OCI-LY1 (cell line): ENCODE measurements around the gene CNIH2.

Experiments used
- EZH2 ChIP-seq: fragments of 200-600 bp; sonication (generic), shearing (Covaris generic); IDR thresholded peaks from 2 replicates; pipeline ENCODE4 v1.8.0; 2017; ENCODE audit warnings: borderline replicate concordance, mixed run types, mild to moderate bottlenecking, antibody characterized with exemption, low read length, moderate library complexity, mixed read lengths
- TF ChIP-seq, protein P1 (sequence below): fragments of 200-600 bp; sonication (generic), shearing (Covaris generic); IDR thresholded peaks from 2 replicates; pipeline ENCODE4 v1.5.1; 2017; ENCODE audit warnings: mild to moderate bottlenecking, antibody characterized with exemption, low read length, moderate library complexity, mixed read lengths

DNA sequence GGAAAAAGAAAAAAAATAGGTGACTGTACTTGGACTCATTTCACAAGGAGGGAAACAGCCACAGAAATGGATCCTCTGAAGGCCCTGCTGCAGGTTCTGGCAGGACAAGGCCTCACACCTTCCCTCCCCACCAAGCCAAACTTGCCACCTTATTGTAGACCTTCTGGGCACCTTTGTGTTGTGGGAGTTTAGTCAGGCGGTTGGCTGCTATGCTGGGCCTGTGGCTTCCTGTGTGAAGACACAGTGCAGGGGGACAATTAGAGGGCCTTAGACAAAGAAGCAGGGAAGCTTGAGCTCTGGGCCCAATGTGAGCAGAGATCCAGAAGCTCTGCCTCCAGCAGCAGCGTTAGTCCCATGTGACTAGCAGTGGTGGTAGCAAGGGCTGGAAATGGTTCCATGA, 5.4 kb upstream of the CNIH2 start:
- TF ChIP-seq, protein P1, sequence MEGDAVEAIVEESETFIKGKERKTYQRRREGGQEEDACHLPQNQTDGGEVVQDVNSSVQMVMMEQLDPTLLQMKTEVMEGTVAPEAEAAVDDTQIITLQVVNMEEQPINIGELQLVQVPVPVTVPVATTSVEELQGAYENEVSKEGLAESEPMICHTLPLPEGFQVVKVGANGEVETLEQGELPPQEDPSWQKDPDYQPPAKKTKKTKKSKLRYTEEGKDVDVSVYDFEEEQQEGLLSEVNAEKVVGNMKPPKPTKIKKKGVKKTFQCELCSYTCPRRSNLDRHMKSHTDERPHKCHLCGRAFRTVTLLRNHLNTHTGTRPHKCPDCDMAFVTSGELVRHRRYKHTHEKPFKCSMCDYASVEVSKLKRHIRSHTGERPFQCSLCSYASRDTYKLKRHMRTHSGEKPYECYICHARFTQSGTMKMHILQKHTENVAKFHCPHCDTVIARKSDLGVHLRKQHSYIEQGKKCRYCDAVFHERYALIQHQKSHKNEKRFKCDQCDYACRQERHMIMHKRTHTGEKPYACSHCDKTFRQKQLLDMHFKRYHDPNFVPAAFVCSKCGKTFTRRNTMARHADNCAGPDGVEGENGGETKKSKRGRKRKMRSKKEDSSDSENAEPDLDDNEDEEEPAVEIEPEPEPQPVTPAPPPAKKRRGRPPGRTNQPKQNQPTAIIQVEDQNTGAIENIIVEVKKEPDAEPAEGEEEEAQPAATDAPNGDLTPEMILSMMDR, result no peak
- no peak for TF ChIP-seq EZH2
